Coronary artery (tissue), 2 donors: ENCODE results near the gene TTC7B.
A peak's percentile ranks its signal among the peaks of the same experiment; 100 is the strongest.
"Not testable (repeated sequence)": the region's sequence is repeated elsewhere in the genome, so short reads cannot be mapped to it uniquely, and the experiment has no call there.

Source experiments
- DNase-seq: peaks from one replicate; pipeline ENCODE4 v3.0.0-alpha.2; 2017; ENCODE audit warnings: low spot score
- H3K27ac ChIP-seq, 2 donors: fragments of 200-600 bp; sonication (generic); one replicate each; pipeline ENCODE4 v1.5.1; 2016 to 2019
- H3K4me3 ChIP-seq: fragments of 200-600 bp; sonication (generic); 2 replicates; pipeline ENCODE4 v1.5.1; 2016; ENCODE audit warnings: mild to moderate bottlenecking, moderate library complexity
- TF ChIP-seq, protein P1 (sequence below): fragments of 200-600 bp; sonication (generic); IDR thresholded peaks from one replicate; pipeline ENCODE4 v1.5.1; 2019; ENCODE audit warnings: antibody characterized with exemption

Gene TTC7B

DNA sequence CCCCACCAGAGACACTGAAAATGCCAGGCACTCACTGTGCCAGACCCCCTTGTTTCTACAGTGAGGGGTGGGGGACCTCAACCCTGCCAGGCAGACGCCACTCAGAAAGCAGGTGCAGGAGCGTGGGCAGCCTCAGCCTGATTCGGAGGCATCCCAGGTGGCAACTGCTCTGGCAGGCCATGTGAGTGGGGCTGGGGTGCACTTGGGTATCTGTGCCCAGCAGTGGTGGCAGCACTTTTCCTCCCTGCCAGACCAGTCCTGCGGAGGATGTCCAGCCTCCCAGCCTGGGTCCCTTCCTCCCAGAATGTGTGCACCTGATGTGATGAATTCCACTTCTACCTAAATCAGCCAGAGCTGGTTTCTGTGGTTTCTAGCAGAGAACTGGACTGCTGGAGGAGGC is 13.4 kb upstream of the TTC7B start:
- Histone ChIP-seq H3K27ac (no peak overlapping the region), H3K4me3 (no peak overlapping the region)
- DNase-seq = no peak
- TF ChIP-seq, protein P1, sequence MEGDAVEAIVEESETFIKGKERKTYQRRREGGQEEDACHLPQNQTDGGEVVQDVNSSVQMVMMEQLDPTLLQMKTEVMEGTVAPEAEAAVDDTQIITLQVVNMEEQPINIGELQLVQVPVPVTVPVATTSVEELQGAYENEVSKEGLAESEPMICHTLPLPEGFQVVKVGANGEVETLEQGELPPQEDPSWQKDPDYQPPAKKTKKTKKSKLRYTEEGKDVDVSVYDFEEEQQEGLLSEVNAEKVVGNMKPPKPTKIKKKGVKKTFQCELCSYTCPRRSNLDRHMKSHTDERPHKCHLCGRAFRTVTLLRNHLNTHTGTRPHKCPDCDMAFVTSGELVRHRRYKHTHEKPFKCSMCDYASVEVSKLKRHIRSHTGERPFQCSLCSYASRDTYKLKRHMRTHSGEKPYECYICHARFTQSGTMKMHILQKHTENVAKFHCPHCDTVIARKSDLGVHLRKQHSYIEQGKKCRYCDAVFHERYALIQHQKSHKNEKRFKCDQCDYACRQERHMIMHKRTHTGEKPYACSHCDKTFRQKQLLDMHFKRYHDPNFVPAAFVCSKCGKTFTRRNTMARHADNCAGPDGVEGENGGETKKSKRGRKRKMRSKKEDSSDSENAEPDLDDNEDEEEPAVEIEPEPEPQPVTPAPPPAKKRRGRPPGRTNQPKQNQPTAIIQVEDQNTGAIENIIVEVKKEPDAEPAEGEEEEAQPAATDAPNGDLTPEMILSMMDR = no peak

DNA sequence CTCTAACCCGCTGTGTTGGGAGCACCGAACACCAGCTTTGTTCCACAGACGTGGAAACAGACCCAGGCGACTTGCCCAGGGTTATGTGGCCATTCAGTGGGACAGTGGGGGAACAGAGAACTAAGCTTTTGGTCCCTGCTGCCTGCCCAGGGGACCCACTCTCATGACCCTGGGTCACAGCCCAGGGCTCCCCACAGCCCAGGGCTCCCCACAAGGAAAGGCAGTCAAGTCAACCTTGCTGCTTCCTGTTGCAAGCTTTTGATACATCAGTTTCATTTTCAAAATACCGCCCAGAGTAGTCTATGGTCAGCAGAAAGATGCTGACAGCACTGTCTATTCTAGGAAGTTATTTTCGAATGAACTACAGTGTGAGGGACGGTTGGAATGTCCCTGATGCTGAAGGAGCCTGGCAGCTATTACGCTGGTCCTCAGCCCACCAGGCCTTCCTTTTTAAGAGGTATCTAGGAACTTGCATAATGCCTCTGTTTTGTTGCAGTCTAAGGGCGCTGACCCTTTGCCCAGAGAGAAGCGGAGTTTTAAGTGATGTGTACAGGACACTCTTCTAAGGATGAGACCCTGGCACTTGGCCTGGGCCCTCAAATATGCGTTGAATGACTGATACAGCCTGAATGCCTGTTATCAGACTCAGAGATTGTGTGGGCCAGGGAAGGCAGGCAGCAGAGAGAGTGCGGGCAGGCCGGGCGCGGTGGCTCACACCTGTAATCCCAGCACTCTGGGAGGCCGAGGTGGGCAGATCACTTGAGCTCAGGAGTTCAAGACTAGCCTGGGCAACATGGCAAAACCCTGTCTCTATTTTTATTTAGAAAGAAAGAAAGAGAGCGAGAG is 12.6 kb upstream of the TTC7B start:
- H3K27ac ChIP-seq = peak overlapping the region; percentile 60 to 77
- peak overlapping the region; percentile 67 for H3K4me3 ChIP-seq
- no peak for DNase-seq
- TF ChIP-seq, protein P1 = no peak

DNA sequence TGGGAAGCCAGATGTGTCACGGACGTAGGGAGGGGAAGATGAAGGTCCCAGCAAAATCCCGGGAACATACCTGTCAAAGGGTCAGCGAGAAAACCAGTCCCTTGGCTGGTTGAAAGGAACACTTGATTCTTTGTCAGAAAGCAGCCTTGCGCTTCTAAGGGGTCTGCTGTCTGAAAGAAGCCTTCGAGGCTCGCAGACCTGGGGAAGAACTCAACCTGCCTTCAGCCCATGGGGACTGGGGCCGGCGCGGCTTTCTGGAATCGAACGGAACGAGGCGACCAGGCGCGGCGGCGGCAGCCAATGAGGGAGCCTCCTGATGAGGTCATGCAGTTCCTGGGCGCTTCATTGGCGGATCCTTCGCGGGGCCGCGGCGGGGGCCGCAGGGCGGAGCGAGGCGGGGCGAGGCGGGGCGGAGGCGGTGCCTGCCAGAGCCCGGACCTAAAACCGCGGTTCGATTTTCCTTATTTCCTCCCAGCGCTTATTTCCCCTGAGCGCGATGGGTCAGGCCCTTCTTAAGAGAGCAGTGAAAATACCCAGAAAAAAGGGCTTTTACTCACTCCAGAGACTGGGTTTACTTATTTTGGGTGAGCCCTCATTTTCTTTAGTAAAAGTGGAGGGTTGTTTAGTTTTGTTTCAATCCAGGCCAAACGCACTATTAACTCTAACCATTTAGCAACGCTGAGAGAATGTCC is 11.8 kb upstream of the TTC7B start:
- TF ChIP-seq, protein P1 = no peak
- Histone ChIP-seq H3K4me3 (peak overlapping the region; percentile 67), H3K27ac (peak overlapping the region; percentile 60 to 77)
- peak; percentile 95 for DNase-seq

DNA sequence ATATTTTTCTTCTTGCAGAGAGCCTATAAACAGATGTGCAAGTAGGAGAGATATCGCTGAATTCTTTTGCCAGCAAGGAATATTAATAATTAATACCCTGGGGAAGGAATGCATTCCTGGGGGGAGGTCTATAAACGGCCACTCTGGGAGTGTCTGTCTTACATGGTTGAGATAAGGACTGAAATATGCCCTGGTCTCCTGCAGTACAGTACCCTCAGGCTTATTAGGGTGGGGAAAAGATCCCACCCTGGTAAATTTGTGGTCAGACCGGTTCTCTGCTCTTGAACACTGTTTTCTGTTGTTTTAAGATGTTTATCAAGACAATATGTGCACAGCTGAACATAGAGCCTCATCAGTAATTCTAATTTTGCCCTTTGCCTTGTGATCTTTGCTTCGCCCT is 7.3 kb upstream of the TTC7B start:
- H3K4me3 ChIP-seq, H3K27ac ChIP-seq, DNase-seq: not testable (repeated sequence)

DNA sequence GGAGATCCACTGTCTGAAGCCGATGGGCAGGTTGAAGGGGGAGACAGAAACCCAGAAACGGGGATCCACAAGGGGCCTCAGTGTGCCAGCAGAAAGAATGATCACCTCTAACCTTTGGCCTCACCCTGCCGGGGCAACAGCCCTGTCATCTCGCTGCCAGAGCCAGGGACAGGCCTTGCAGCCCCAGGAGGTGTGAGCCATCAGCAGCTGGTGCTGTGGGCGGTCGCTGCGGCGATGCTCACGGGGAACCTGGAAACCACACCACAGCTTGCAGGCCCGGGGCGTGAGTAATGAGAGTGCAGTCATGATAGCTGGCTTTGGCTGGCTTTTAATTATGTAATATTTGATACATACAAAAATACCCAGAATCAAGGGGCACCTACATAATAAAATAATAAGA is 4.7 kb upstream of the TTC7B start:
- peak; percentile 64 for DNase-seq
- Histone ChIP-seq H3K4me3 (no peak overlapping the region), H3K27ac (no peak overlapping the region)
- TF ChIP-seq, protein P1 = no peak

DNA sequence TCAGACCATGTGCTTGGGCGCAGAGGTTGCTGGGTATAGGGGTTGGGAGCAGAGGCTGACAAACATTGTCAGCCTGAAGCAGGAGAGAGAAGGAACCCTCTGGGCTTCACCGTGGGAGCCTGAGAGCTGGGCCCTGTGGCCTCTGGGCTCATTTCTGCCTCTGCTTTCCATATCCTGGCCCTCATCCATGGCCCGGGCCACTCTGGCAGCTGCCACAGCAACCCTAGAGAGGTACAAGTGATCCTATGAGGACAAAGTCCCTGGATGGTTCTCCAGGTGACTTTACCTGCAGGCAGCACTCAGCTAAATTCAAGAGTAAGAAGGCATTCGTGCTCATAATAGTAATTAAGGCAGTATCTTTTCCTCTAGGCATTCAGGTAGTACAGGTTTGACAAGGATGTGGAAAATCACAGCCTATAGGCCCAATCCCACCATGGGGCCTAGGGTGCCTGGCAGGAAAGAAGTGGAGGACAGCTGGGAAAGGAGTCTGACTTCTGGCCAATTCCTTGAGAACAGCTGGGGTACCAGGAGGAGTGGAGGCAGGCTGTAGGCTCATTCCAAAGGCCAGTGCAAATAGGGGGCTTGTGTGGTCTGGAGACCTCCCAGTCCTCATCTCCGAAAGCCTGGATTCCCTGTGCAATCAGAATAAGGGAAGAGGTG is 3.6 kb upstream of the TTC7B start:
- Histone ChIP-seq H3K27ac (no peak overlapping the region), H3K4me3 (no peak overlapping the region)
- DNase-seq = peak; percentile 59
- TF ChIP-seq, protein P1 = no peak

DNA sequence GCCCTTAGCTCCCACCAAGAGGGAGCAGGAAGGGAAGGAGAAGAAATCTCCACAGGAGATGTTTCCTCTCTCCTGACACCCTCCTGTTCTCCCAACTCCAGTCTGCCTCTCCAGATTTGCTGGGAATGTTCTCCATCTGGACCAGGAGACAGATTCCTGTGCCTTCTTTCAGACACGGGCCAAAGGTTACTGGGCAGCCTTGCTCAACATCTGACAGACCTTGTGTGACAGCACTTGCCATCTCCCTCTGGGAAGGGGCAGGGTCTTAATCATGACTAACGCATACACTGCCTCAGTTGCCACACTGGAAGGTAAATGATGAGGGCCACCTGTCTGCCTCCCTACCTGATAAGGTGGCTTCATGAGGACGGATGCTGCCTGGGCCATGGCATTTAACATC is 2.5 kb upstream of the TTC7B start:
- Histone ChIP-seq H3K4me3 (no peak overlapping the region), H3K27ac (no peak overlapping the region)
- DNase-seq = no peak
- TF ChIP-seq, protein P1 = no peak
